SJCRH30 (cell line): Measurements from ENCODE around the gene BTBD2. TPM values are rescaled to one million over a fixed set of nuclear protein-coding genes. Genes with fewer than 3 reads are reported as not detected.

Experiments used
- total RNA-seq: library from RNA; depleted of rRNA; stranded (reverse); fragments of >200 nt; shearing (Covaris generic); gene quantifications from 2 replicates; pipeline ENCODE4 v1.2.3, GENCODE V29; 2014; rRNA removed

BTBD2 gene
- total RNA-seq, 1 experiment from 2014 or later, result 16.2 TPM

Other genes with a start within 250 kb of the BTBD2 start
- 0.08 TPM in 1 of 2 replicates, not detected in the other for gene ATP8B3, start 203.4 kb downstream of the BTBD2 start, total RNA-seq
- 17.7 and 19.1 TPM in 2 replicates for gene REXO1, start 167.2 kb downstream of the BTBD2 start, total RNA-seq
- 5.1 and 5.8 TPM in 2 replicates for gene KLF16, start 152.1 kb downstream of the BTBD2 start, total RNA-seq
- 39.2 and 41.6 TPM in 2 replicates for gene ABHD17A, start 130.2 kb downstream of the BTBD2 start, total RNA-seq
- gene ADAT3, start 110.3 kb downstream of the BTBD2 start, total RNA-seq, result 4.7 and 4.8 TPM in 2 replicates
- gene SCAMP4, start 110.3 kb downstream of the BTBD2 start, total RNA-seq, result 29.1 and 29.2 TPM in 2 replicates
- 72.8 and 78.0 TPM in 2 replicates for gene CSNK1G2, start 74.5 kb downstream of the BTBD2 start, total RNA-seq
- gene MKNK2, start 35.5 kb upstream of the BTBD2 start, total RNA-seq, result 33.2 and 34.5 TPM in 2 replicates
- gene MOB3A, start 80.6 kb upstream of the BTBD2 start, total RNA-seq, result 6.9 and 9.2 TPM in 2 replicates
- gene IZUMO4, start 81.2 kb upstream of the BTBD2 start, total RNA-seq, result 0.38 TPM in 1 of 2 replicates, not detected in the other
- 101 and 107 TPM in 2 replicates for gene AP3D1, start 135.9 kb upstream of the BTBD2 start, total RNA-seq
- gene DOT1L, start 148.2 kb upstream of the BTBD2 start, total RNA-seq, result 16.2 and 18.4 TPM in 2 replicates
- gene PLEKHJ1, start 220.6 kb upstream of the BTBD2 start, total RNA-seq, result 51.8 and 52.7 TPM in 2 replicates
- gene SF3A2, start 221.1 kb upstream of the BTBD2 start, total RNA-seq, result 44.5 and 49.1 TPM in 2 replicates
- 6.9 and 11.5 TPM in 2 replicates for gene AMH, start 233.6 kb upstream of the BTBD2 start, total RNA-seq
- gene JSRP1, start 240.7 kb upstream of the BTBD2 start, total RNA-seq, result 40.1 and 50.2 TPM in 2 replicates